HG03159 (cell line): Measurements from ENCODE around the gene VCAN.
"Not testable (repeated sequence)": the region's sequence is repeated elsewhere in the genome, so short reads cannot be mapped to it uniquely, and the experiment has no call there.

Source experiments
- ATAC-seq: cut with Tn5 transposase; IDR thresholded peaks from one replicate; pipeline ENCODE4 v1.9.1; 2021; ENCODE audit warnings: mild to moderate bottlenecking, moderate library complexity; ENCODE audit not compliant: unreplicated experiment

The VCAN gene

DNA sequence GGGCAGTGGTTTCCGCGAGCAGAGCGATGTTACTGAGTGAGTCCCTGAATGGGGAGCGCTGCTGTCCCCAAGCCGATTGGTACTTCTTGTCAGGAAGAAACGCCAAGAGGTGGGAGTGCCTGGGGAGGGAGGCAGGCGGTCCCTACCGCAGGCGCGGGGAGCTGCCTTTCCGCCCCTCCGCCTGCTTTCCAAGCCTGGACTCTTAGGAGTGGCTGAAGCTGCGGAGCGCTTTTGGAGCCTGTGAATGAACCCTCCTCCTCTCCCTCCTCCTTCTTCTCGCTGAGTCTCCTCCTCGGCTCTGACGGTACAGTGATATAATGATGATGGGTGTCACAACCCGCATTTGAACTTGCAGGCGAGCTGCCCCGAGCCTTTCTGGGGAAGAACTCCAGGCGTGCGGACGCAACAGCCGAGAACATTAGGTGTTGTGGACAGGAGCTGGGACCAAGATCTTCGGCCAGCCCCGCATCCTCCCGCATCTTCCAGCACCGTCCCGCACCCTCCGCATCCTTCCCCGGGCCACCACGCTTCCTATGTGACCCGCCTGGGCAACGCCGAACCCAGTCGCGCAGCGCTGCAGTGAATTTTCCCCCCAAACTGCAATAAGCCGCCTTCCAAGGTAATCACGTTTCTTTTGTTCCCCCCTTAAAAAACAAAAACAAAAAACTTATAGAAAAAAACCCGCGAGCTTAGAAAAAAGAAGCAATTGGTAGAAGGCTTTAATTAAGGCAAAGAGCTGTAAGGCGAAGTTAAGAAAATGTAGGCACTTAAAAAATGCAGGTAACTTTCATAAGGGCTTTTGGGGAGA, at the start of gene VCAN:
Gene VCAN (plus strand): TSS at position 340 of the 808 bp plus-strand sequence. CDS start 11,775 bp downstream, outside the sequence.
- ATAC-seq: no peak

DNA sequence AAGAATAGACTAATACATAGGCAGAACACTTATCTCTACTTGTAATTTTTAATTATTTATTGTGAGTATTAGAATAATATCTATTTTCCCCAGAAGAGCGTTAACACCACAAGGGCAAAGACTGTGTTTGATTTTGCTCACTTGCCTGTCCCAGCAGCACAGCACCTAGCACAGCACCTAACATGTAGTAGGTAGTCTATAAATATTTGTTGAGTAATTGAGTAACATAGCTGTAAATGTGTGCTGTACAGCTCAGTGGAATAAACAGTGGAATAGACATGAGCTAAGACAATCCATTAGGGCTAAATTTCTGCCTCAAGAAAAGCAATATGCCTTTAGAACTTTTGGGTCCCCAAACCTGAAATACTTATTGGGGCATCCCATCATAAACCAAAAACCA, 49.3 kb upstream of the VCAN start:
- no peak for ATAC-seq

DNA sequence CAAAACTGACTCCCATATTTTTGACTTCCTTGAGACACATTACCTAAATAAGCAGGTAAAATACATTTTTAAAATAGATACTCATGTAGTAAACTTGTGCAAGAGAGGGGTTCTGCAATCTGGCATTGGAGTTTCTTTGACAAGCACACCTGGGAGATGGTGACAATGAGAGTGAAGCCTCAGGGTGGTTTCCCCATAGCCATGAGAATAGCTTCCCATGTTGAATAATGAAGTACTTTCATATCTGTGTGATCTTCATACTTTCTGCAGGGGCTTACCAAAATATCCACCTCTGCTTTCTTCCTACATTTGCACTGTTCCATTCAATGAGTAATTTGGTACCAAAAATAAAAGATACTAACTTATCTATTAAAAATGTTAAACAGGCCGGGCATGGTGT, 44.7 kb upstream of the VCAN start:
- ATAC-seq: no peak

DNA sequence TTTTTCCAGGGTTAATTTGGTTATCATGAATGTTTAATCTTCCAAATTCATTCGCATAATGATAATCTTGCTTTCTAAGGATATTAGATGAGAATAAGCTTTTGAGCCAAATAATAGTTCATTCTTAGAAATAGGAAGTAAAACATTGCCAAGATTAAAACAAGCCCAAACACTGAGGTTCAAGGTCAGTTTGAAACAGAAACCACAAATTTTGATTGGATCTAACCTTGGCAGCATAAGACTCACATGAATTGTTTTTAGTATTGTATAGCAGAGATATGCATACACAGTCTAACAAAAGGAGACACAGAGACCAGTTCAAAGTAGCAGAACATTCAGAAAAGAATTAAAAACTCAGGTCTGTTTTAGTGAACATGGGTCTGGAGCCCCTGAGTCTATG, 43.4 kb upstream of the VCAN start:
- ATAC-seq: no peak

DNA sequence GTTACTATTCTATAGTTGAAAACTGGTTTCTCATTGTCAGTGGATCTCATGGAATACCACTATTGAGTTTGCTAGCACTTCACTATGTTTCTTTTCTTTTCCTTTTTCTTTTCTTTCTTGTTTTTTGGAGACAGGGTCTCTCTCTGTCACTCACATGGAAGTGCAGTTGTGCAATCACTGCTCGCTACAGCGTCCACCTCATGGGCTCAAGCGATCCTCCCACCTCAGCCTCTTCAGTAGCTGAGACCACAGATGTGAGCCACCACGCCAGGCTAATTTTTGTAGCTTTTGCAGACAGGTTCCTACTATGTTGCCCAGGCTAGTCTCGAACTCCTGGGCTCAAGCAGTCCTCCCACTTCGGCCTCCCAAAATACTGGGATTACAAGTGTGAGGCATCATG, 42.7 kb upstream of the VCAN start:
- ATAC-seq: no peak

DNA sequence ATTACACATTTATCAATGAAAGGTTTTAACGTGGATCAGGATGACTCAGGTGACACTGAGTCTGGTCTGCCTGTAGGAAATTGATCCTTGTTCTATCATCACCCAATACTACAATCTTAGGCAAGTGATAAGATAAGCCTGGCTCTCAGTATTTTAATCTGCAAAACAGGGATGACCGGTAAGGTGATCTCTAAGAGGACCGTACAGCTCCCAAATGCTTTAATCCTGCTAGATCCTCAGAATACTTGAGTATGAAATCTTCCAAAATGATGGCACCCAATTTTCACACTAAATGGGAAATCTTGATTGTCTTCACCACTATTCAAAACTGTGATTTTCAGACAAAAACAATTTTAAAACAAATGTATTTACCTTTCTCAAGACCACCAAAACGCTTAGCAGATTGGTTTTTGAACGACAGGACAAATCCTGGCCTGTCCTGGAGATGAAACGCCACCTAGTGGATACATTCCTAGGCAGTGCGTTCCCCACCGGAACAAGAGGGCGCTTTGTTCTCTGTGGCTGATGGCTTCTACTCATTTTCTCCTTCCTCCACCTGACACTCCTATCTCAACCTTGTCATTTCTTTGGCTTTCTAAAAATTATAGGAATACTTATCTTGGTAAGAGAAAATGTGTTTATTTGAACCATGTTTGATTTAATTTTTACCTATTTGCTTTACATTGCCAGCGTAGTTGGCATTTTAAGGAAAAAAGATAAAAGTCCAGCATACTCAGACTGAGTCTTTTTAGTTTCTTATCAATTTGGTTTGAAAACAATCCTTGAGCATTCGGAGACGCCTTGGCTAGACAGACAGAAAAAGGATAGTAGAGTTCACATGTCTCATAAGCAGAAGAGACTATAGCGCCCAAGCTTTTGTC, 41.2 kb upstream of the VCAN start:
- peak; percentile 92 for ATAC-seq

DNA sequence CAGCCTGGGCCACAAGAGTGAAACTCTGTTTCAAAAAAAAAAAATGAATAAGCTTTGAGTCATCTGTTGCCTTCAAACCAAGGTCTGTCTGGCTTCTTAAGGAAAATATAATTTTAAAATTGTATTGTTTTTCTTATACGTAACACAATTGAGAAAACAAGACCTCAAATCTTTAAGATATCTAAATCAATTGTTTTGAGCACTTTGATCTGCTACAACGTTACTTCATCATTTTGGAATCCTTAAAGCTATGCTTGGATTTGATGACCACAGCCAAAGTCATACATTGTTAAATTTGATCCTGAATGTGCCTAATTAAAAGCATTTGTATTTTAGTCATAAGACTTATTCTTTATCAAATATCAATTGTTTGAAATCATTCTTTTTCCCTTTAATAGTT, 37.7 kb upstream of the VCAN start:
- no peak for ATAC-seq

DNA sequence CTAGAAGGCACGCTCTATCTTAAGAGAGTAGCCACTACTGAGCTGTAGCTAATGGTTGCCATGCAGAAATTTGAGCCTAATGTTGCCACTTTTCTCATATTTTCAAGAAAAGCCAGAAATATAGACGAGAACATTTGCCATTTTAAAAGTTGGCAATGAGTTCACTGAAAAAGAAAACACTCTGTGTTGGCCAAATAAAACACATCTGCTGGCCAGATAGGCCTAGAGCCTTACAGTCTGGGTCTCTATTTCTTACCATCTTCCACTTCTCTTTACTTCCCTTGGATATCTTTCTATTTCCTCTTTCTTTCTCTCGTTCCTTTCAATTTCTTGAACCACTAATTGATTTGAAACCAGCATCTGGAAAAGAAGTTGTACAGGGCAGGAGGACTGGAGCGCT, 36.6 kb upstream of the VCAN start:
- no peak for ATAC-seq

DNA sequence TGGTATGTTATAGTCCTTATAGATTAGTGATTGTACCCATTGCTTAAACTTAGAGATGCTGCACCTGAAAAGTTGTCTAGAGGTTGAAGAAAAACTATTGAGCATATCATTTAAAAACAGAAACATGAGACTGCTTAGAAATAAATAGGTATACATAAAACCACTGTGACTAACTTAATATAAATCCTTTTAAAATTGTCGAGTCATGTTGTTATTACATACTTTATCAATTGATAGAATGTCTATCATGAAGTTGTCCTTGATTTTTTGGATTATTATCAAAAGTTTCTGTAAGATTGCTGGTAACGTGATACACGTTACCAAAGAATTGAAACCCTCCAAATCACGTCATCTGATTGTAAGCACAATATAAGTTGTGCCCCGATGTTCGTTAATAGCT, 35.3 kb upstream of the VCAN start:
- ATAC-seq: no peak

DNA sequence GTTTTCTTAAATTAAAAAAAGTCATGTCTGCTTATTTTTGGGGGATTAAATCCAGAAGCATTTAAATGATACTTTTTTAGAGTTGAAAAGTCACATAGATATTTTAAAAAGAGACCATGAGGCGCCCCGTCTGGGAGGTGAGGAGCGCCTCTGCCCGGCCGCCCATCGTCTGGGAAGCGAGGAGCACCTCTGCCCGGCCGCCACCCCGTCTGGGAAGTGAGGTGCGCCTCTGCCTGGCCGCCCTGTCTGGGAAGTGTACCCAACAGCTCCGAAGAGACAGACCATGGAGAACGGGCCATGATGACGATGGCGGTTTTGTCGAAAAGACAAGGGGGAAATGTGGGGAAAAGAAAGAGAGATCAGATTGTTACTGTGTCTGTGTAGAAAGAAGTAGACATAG, 33.8 kb upstream of the VCAN start:
- ATAC-seq: not testable (repeated sequence)

DNA sequence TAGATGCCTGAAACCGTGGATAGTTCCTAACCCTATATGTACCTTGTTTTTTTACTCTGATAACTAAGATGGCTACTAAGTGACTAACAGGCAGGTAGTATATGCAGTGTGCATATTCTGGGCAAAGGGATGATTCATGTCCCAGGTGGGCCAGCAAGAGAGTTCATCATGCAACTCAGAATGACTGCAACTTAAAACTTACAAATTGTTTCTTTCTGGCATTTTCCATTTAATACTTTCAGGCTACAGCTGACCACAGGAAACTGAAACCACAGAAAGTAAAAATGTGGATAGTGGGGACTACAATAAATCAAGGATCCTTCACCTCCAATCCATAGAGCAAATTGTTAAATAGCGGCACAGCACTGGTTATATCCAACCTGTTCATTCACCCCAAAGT, 30.7 kb upstream of the VCAN start:
- ATAC-seq: no peak

DNA sequence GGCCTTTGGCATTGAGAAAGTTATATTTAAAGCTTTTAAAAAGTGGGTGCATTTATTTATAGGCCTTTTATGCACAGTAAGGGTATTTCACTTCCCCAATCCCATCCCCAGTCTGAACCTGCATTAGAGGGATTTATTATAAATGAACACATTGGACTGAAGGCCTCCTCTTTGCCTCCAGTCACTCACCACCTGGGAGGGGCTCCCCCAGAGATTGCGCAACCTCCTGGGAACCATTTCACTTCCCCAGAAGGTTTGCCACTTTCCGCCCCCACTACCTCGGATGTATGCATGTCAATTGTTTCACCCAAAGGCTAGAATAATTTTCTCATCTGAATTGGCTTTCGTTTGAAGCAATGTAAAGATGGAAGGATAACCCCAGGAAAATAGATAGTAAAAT, 29.8 kb upstream of the VCAN start:
- no peak for ATAC-seq

DNA sequence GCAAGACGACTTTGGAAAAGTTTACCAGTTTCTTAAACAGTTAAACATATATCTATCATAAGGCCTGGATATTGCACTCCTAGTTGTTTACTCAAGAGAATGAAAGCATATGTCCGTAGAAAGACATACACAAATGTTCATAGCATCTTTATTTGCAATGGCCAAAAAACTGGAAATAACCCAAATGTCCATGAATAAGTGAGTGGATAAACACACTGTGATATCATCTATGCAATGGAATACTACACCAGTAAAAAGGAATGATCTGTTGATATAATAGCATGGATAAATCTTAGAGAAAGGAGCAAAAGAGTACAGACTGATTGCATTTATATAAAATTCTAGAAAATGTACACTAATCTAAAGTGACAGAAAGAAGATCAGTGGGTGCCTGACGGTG, 28.0 kb upstream of the VCAN start:
- no peak for ATAC-seq

DNA sequence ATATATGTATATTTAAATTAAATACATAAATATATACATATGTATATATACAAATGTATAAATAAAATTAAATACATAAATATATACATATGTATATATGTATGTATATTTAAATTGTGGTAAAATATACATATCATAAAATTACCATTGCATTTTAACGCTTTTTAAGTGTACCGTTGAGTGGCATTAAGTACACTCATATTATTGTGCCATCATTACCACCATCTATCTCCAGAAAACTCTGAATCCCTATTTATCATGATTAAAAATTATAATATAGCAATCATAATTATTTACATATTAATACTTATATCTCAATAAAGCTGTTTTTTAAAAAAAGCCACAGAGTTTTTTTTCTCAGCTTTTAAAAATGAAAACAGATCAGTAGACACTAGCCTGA, 27.1 kb upstream of the VCAN start:
- ATAC-seq: no peak

DNA sequence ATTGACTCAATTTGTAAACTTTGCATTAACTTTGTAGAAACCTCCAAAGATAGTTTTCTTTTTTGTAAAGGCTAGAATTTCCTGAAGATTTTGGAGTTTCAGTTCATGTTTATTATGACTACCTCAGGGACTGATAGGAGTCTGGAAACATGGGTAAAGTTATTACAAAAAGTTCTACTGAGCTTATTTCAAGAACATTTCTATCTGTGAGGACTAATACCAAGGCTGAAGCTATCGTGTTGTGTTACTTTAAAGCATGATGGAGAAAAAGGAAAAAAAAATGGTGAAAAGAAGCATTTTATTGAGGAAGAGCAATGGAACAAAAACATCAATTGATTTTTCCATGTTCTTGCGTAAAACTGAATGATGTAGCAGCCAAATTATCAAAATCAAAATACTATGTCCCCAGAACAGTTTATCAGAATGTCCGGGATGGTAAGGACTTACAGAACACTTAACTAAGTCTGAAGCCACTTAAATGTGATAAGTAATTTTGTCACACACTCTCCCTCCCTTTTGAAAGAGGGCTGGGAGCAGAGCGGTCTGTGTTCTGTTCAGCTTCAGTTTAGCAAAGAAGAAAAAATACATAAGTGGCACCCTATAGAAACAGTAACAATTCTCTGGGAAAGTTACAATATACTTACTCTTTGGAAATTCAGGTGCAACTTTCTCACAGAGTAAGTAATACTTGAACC, 25.1 kb upstream of the VCAN start:
- ATAC-seq: no peak

DNA sequence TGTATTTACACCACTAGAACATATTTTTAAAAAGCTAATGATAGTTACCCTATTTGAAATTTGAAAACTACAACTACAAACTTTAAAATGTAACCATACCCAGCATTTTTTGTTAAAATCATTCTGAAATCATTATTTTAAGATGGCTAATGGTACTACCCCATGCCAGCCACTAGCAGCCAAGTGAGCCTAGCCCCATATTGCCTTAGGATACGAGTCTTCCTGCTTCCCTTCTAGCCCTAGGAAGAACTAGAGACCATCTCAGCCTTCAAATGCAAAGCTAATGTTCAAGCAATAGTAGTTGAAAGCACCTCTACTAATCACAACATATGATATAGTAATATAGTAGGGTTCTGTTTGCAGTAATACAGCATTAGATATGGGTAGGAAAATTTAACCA, 24.0 kb upstream of the VCAN start:
- ATAC-seq: no peak

DNA sequence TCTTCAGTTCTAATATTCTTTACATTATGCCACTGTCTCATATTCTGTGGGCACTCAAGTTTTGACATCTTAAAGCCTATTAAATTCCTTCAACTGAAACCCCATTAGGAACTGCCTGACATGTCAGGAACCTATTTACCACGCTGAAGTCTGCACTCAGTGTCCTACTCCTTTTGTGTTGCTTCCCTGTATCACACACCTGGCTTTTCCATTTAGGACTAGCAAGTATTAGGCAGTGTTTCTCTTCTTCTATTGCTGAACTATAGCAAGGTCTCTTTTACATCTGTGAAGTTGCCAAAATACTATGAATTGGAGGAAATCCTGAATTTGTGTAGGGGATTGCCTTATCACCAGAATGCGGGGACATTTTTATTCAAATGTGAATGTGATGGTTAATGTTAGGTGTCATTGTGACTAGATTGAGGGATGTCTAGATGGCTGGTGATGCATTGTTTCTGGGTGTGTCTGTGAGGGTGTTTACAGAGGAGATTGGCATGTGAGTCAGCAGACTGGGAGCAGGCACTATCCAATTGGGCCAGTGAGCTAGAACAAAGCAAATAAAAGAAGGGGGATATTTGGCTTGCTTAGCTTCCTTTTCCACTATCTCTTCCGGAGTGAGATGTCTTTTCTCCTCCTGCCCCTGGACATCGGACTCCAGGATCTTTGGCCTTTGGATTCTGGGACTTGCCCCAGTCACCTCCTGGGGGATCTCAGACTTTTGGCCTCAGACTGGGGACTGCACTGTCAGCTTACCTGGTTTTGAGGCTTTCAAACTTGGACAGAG, 21.2 kb upstream of the VCAN start:
- ATAC-seq: no peak

DNA sequence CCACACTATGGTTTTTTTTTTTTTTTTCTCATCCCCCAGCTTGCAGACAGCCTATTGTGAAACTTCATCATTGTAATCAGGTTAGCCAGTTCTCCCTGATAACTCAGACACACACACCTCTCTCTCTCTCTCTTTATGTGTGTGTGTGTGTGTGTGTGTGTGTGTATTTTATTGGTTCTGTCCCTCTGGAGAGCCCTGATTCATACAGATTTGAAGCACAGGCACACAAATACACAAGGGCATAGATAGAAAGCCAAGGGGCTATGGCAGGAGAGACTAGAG, 20.6 kb upstream of the VCAN start:
- no peak for ATAC-seq

DNA sequence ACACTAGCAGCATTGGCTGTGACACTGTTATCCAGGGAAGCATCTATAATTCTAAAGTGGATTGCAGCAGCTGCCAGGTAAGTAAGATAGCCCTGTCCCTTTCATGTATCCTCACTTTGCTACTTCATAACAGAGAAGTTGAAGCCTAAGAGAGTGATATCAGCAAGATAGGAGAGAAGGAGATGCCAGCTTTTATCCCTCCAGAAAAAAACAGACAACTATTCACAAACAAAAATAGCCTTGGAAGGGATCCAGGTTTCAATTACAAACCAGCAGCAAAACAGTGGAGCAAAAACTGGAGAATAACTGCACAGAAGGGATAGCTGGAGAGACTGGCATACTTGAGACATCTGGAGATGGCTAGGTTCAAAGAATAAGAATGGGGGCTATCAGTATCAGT, 19.6 kb upstream of the VCAN start:
- no peak for ATAC-seq

DNA sequence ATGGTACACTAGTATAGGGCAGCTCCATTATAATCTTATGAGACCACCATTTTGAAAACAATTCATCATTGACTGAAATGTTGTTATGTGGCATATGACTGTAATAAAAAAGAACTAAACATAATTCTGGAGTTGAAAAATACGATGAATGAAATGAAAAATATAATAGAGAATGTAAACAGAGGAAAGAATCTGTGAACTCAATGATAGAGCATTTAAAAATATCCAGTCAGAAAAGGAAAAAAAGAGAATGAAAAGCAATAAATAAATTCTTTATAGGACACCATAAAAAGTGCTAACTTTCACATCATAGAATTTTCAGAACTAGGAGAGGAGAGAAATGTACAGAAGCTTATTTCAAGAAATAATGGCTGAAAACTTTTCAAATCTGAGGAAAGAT, 17.6 kb upstream of the VCAN start:
- no peak for ATAC-seq

DNA sequence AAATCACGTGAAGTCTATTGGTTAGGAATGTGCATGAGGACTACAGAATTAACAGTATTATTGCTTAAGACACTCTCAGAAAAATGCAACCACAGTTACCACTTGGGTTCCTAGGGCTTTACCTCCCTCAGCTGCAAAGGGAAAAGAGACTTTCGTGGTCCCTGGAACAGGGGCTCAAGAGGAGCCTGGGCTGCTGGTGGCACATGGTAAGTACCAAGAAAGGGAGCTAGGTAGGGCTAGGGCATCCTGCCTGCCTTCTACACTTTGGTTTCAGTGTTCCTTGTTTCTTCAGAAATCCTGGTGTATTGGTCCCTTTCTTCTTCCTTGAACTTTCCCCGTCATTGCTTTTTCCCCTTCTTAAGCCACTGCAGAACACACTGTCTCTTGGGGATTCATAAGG, 7.3 kb upstream of the VCAN start:
- no peak for ATAC-seq
